PC-3 (cell line): ENCODE data around the gene MTFMT. TPM values are rescaled to one million over a fixed set of nuclear protein-coding genes. Genes with fewer than 3 reads are reported as not detected.

Experiments used
- ATAC-seq: fragments of 200-7000 bp; cut with Tn5 transposase; 2 replicates; pipeline ENCODE4 v1.9.1; 2020; ENCODE audit warnings: mild to moderate bottlenecking, moderate library complexity
- BruUV-seq: library from RNA; stranded (reverse); fragments of 400-500 nt; replicated peaks from 2 replicates; lab custom pipeline; 2021; lab: Mats Ljungman, UMichigan
- CTCF ChIA-PET: fragments of 300-600 bp; sonication (Branson Sonifier 250); formaldehyde crosslinking; loops from one replicate; lab custom pipeline; 2022; ENCODE audit warnings: antibody characterized with exemption; lab: Charles Lee
- POLR2A ChIA-PET: fragments of 300-600 bp; sonication (Branson Sonifier 250); formaldehyde crosslinking; loops from one replicate; lab custom pipeline; 2022; ENCODE audit warnings: antibody characterized with exemption; ENCODE audit not compliant: unreplicated experiment; lab: Charles Lee
- DNase-seq: peaks from one replicate; pipeline ENCODE4 v3.0.0-alpha.2; 2015
- H2AFZ ChIP-seq: fragments of 300-600 bp; sonication (generic); 2 replicates; pipeline ENCODE4 v1.6.0; 2016; ENCODE audit warnings: antibody characterized with exemption, low read length
- H3F3A ChIP-seq: fragments of 300-600 bp; sonication (generic); one replicate; pipeline ENCODE4 v1.6.0; 2017; ENCODE audit warnings: antibody characterized with exemption, low read length, control low read depth, mild to moderate bottlenecking; ENCODE audit not compliant: unreplicated experiment
- H3K27ac ChIP-seq: fragments of 300-600 bp; sonication (generic); 2 replicates; pipeline ENCODE4 v1.5.1; 2016; ENCODE audit warnings: mild to moderate bottlenecking, low read length
- H3K27me3 ChIP-seq: fragments of 300-600 bp; sonication (generic); 2 replicates; pipeline ENCODE4 v1.6.1; 2016; ENCODE audit warnings: low read length, mixed read lengths
- H3K36me3 ChIP-seq: fragments of 300-600 bp; sonication (generic); 2 replicates; pipeline ENCODE4 v1.6.1; 2016; ENCODE audit warnings: low read depth, mixed run types, low read length, mixed read lengths
- H3K4me1 ChIP-seq: fragments of 300-600 bp; sonication (generic); 2 replicates; pipeline ENCODE4 v1.5.1; 2016; ENCODE audit warnings: low read length; ENCODE audit not compliant: insufficient read depth
- H3K4me2 ChIP-seq: fragments of 300-600 bp; sonication (generic); 2 replicates; pipeline ENCODE4 v1.6.0; 2016; ENCODE audit warnings: low read length
- H3K4me3 ChIP-seq: fragments of 300-600 bp; sonication (generic); 2 replicates; pipeline ENCODE4 v1.5.1; 2016; ENCODE audit warnings: mild to moderate bottlenecking, low read length, mixed read lengths
- H3K79me2 ChIP-seq: fragments of 300-600 bp; sonication (generic); 2 replicates; pipeline ENCODE4 v1.6.1; 2017; ENCODE audit warnings: low read length, mixed read lengths
- H3K9ac ChIP-seq: fragments of 300-600 bp; sonication (generic); 2 replicates; pipeline ENCODE4 v1.6.0; 2016; ENCODE audit warnings: mild to moderate bottlenecking, low read length
- H3K9me2 ChIP-seq: fragments of 300-600 bp; sonication (generic); replicated peaks from 2 replicates; pipeline ENCODE4 v1.6.1; 2016; ENCODE audit warnings: mixed run types, low read length, mixed read lengths
- H3K9me3 ChIP-seq: fragments of 300-600 bp; sonication (generic); 2 replicates; pipeline ENCODE4 v1.6.1; 2016; ENCODE audit warnings: low read length, mixed read lengths
- H4K20me1 ChIP-seq: fragments of 300-600 bp; sonication (generic); 2 replicates; pipeline ENCODE4 v1.6.1; 2016; ENCODE audit warnings: low read length, mixed read lengths
- EZH2 ChIP-seq: fragments of 300-600 bp; sonication (generic); IDR thresholded peaks from one replicate; pipeline ENCODE4 v1.6.1; 2017; ENCODE audit warnings: antibody characterized with exemption, mild to moderate bottlenecking, low read length; ENCODE audit not compliant: unreplicated experiment
- EZH2phosphoT487 ChIP-seq: fragments of 300-600 bp; sonication (generic); IDR thresholded peaks from 2 replicates; pipeline ENCODE4 v1.6.1; 2018; ENCODE audit warnings: mild to moderate bottlenecking, antibody characterized with exemption, low read length, borderline replicate concordance
- intact Hi-C: fragments of 100-400 bp; cut with micrococcal nuclease; formaldehyde crosslinking; loops from 2 replicates; pipeline ENCODE4 v1.9.0; 2023
- total RNA-seq: library from RNA; depleted of rRNA; stranded (reverse); fragments of >200 nt; gene quantifications from 2 replicates; pipeline ENCODE4 v1.2.3, GENCODE V29; 2014
- TF ChIP-seq, protein P1 (sequence below): fragments of 300-600 bp; sonication (generic); conservative IDR thresholded peaks from 2 replicates; pipeline ENCODE4 v1.5.1; 2017; ENCODE audit warnings: antibody characterized with exemption, low read depth, mild to moderate bottlenecking, low read length

The MTFMT gene
- total RNA-seq, 1 experiment from 2014 or later: 15.5 TPM

DNA sequence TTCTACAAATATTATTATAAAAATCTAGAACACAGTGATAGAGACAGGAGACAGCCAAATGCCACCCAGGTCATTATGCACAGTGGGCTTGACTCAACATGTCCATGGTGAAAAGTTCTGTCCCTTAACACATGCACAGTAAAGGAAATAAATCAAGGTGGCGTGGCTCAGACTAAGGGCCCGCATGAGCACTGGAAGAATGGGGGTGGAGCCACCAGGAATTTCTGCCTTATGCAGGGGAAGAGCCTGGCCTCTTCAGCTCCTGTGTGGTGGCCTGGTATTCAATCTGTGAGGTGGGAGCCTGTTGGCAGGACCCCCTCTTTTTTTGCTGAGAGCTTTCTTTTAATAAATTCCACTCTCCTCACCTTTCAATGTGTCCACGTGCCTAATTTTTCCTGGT is 22.6 kb downstream of the MTFMT start:
- no peaks in the 10 kb centered on the region for H3K79me2 ChIP-seq
- no peak overlapping the region for H3K4me2 ChIP-seq
- H2AFZ ChIP-seq: no peak overlapping the region
- ATAC-seq (no peak), DNase-seq (no peak)
- intact Hi-C loops: no loop called here
- H3F3A ChIP-seq: no peaks in the 10 kb centered on the region
- ChIA-PET POLR2A (no interaction called here), CTCF (no interaction called here)
- BruUV-seq: no TSS peak
- no peak overlapping the region for H3K4me3 ChIP-seq
- no peaks in the 10 kb centered on the region for H3K9me3 ChIP-seq
- H3K9ac ChIP-seq: no peak overlapping the region
- H3K36me3 ChIP-seq: peaks cover 5% of the 10 kb centered on the region; the same call in 1 of the 2 replicates
- H3K9me2 ChIP-seq: no peaks in the 10 kb centered on the region
- no peak for TF ChIP-seq EZH2phosphoT487
- TF ChIP-seq, protein P1, sequence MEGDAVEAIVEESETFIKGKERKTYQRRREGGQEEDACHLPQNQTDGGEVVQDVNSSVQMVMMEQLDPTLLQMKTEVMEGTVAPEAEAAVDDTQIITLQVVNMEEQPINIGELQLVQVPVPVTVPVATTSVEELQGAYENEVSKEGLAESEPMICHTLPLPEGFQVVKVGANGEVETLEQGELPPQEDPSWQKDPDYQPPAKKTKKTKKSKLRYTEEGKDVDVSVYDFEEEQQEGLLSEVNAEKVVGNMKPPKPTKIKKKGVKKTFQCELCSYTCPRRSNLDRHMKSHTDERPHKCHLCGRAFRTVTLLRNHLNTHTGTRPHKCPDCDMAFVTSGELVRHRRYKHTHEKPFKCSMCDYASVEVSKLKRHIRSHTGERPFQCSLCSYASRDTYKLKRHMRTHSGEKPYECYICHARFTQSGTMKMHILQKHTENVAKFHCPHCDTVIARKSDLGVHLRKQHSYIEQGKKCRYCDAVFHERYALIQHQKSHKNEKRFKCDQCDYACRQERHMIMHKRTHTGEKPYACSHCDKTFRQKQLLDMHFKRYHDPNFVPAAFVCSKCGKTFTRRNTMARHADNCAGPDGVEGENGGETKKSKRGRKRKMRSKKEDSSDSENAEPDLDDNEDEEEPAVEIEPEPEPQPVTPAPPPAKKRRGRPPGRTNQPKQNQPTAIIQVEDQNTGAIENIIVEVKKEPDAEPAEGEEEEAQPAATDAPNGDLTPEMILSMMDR: no peak
- no peak for TF ChIP-seq EZH2
- H4K20me1 ChIP-seq: no peaks in the 10 kb centered on the region
- no peaks in the 10 kb centered on the region for H3K4me1 ChIP-seq
- H3K27me3 ChIP-seq: no peaks in the 10 kb centered on the region
- no peak overlapping the region for H3K27ac ChIP-seq

DNA sequence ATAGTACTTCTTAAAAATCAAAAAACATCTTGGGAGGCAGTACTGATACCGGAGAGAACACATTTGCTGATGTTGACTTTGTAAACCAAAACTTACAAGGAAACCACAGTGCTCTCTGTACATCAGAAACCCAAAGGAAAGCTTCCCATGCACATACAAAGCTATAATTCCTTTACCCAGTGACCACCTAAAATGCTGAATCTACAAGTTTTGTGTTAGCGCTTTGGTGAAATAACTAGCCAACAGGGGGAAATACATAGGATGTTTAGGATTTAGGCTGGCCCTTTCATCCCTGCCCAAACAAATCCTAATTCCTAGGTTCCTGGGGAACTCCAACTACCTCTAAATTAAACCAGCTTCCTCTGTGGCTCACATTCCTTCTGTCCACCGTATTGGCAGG is 24.4 kb downstream of the MTFMT start:
- Histone ChIP-seq H3F3A (no peaks in the 10 kb centered on the region), H3K9ac (no peak overlapping the region), H3K9me3 (no peaks in the 10 kb centered on the region), H3K9me2 (no peaks in the 10 kb centered on the region), H3K4me2 (no peak overlapping the region), H4K20me1 (no peaks in the 10 kb centered on the region), H3K4me1 (no peaks in the 10 kb centered on the region), H3K4me3 (no peak overlapping the region), H3K27ac (no peak overlapping the region), H3K36me3 (peaks cover 5% of the 10 kb centered on the region; the same call in 1 of the 2 replicates), H3K79me2 (no peaks in the 10 kb centered on the region), H2AFZ (no peak overlapping the region), H3K27me3 (no peaks in the 10 kb centered on the region)
- DNase-seq (no peak), ATAC-seq (no peak)
- intact Hi-C loops: no loop called here
- TF ChIP-seq EZH2: no peak
- TF ChIP-seq EZH2phosphoT487: no peak
- TF ChIP-seq, protein P1: no peak
- CTCF ChIA-PET: no interaction called here
- POLR2A ChIA-PET: no interaction called here
- BruUV-seq: no TSS peak

DNA sequence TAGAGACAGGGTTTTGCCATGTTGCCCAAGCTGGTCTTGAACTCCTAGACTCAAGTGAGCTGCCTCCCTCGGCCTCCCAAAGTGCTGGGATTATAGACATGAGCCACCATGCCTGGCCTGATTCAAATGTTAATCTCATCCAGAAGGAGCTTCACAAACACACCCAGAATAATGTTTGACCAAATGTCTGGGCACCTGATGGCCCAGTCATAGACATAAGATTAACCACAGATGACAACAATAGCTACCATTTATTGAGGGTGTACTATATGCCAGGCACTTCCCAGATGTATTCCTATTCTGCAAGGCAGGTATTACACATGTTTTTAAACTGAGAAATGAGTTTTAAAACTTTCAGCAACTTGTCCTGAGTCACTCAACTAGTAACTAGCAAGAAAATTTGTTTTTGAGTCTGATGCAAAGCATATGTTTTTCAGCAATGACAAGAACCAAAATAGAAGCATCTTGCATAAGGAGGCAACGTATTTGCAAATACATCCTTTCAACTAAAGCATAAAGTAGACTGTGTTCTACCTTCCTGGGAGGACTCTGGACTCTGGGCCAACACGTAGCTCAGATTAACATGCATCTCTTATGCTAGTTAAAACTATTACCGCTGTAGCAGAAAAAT is 31.6 kb downstream of the MTFMT start:
- H3K4me3 ChIP-seq: no peak overlapping the region
- POLR2A ChIA-PET: no interaction called here
- no peaks in the 10 kb centered on the region for H3K36me3 ChIP-seq
- no peaks in the 10 kb centered on the region for H3K4me1 ChIP-seq
- CTCF ChIA-PET: no interaction called here
- no peak overlapping the region for H3K9ac ChIP-seq
- TF ChIP-seq, protein P1: no peak
- TF ChIP-seq EZH2phosphoT487 (no peak), EZH2 (no peak)
- no TSS peak for BruUV-seq
- H3K9me2 ChIP-seq: no peaks in the 10 kb centered on the region
- DNase-seq: no peak
- H3K27ac ChIP-seq: no peak overlapping the region
- H4K20me1 ChIP-seq: no peaks in the 10 kb centered on the region
- no peaks in the 10 kb centered on the region for H3K79me2 ChIP-seq
- H3K4me2 ChIP-seq: no peak overlapping the region
- intact Hi-C loops: no loop called here
- H3F3A ChIP-seq: no peaks in the 10 kb centered on the region
- H3K9me3 ChIP-seq: no peaks in the 10 kb centered on the region
- no peak overlapping the region for H2AFZ ChIP-seq
- no peak for ATAC-seq
- no peaks in the 10 kb centered on the region for H3K27me3 ChIP-seq
